GM12873 (cell line): ENCODE measurements around the gene ECHDC3.

Experiments
- TF ChIP-seq, protein P1 (sequence below): IDR thresholded peaks from 2 replicates; pipeline ENCODE4 v1.5.1; 2012; ENCODE audit warnings: low read depth, mild to moderate bottlenecking, moderate library complexity, low read length, control low read depth; ENCODE audit not compliant: insufficient read depth; ENCODE audit errors: missing control alignments

The ECHDC3 gene

GRCh38 chr10:11720260-11720741 lies 21.9 kb upstream of the ECHDC3 start:
- TF ChIP-seq, protein P1, sequence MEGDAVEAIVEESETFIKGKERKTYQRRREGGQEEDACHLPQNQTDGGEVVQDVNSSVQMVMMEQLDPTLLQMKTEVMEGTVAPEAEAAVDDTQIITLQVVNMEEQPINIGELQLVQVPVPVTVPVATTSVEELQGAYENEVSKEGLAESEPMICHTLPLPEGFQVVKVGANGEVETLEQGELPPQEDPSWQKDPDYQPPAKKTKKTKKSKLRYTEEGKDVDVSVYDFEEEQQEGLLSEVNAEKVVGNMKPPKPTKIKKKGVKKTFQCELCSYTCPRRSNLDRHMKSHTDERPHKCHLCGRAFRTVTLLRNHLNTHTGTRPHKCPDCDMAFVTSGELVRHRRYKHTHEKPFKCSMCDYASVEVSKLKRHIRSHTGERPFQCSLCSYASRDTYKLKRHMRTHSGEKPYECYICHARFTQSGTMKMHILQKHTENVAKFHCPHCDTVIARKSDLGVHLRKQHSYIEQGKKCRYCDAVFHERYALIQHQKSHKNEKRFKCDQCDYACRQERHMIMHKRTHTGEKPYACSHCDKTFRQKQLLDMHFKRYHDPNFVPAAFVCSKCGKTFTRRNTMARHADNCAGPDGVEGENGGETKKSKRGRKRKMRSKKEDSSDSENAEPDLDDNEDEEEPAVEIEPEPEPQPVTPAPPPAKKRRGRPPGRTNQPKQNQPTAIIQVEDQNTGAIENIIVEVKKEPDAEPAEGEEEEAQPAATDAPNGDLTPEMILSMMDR = no peak

DNA sequence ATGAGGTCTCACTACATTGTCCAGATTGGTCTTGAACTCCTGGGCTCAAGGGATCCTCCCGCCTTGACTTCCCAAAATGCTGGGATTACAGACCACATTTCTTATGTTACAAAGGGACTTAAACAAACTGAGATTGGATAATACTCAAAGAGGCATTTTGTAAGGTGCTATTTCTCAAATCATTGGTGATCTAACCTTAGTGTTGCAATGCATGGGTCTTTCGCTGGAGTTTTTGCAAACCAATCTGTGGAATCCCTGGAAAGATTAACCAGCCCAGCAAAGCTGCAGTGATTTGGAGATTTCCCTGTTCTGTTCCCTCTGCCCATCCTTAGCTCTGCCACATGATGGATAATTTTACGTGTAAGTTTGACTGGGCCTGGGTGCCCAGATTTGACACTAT lies 20.4 kb upstream of the ECHDC3 start:
- TF ChIP-seq, protein P1 = no peak

DNA sequence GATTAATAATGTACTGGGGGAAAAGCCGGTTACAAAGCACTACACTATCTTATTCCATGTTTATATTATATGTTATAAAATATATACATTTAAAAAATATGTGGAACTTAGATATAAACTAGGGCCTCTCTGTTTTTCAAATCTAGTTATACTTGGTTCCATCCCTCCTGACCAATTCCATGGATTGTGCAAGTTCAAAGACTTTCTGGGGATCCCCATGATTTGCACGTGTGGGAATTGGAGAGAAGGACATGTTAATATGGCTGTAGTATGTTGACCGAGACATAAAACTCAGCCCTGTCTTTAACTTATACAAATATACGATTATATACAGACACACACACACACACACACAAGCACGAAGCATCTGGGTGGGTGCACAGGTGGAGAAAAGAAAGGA lies 18.8 kb upstream of the ECHDC3 start:
- TF ChIP-seq, protein P1 = no peak

DNA sequence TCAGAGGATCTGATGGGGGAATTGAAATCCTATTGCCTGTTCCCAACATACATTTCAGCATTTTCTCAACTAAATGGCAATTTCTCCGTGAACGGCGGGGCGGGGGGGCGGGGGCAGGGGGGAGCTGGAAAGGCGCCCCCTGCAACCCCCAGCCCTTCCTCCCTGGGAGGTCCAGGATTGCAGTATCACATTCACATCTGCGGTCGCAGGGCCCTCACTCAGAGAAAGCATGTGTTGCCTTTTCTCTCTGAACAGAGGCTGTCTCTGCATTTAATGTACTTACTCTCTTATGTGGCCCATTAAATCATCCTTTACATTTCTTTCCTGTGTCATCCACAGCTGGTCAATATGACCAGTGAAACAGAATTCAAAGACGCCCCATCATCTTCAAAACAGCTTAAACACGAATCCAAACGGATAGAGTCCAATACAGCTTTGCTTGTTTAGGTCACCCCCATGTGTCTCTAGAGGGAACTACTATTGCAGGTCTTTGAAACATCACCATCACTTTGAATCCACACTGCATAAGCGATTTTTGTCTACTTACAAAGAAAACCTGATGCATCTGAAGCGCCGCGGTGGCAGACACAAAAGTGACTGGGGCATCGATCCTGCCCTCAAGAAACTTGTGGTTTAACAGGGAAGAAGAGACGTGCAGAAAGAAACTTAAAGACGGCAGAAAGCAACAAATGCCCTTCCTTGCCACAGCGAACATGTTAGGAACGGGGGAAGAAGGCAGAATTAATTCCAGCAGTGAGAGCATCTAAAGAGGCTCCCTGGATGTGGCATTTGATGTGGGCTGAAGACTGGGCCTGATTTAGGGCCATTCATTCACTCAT lies 17.0 kb upstream of the ECHDC3 start:
- TF ChIP-seq, protein P1 = peak; percentile 89

GRCh38 chr10:11725912-11726311 lies 16.3 kb upstream of the ECHDC3 start:
- TF ChIP-seq, protein P1 = no peak

DNA sequence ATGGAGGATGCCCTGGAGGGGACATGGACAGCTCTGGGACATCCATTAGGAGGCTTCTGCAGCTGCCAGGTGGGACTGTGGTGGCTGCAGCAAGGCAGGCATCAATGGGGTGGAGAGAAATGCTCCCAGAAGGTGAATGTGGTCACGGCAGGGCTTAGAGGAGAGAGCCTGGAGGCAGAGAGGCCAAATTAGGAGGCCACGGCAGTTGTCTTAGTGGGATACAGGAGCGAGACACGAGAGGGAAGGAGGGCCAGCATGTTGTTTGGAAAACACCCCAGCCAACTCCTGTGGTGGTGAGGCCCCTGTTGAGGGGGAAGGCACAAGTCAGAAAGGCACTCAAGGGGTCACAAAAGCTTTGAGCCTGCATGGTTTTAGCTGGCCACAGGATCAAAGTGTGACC lies 14.6 kb upstream of the ECHDC3 start:
- TF ChIP-seq, protein P1 = no peak

GRCh38 chr10:11728353-11728752 lies 13.8 kb upstream of the ECHDC3 start:
- TF ChIP-seq, protein P1 = no peak
